ENCODE measurements around the gene SEMA3A. TPM values are rescaled to one million over a fixed set of nuclear protein-coding genes. Genes with fewer than 3 reads are reported as not detected.
A peak's percentile ranks its signal among the peaks of the same experiment; 100 is the strongest.

SEMA3A gene
- total RNA-seq, 1 experiment from 2014 or later: 4.0 TPM

DNA sequence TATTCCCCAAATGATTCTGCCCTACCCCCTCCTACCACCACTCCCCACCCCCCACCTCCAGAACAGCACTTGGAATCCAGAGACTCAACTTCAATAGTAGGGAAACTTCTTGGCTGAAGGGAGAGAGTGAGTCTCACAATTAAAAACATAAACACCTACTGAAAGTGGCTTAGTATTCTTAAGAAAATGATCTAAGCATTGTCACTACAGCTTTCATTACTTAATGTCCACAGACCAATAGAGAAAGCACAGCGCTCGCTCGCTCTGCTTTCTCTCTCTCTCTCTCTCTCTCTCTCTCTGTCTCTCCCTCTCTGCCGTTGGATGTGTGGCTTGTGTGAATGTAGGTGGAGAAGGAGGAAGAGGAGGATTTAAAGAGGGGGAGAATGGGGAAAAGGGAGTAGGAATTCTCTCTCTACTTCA, 1.5 kb upstream of the SEMA3A start:
- peak; percentile 43 for DNase-seq (ENCODE audit: low read depth)

DNA sequence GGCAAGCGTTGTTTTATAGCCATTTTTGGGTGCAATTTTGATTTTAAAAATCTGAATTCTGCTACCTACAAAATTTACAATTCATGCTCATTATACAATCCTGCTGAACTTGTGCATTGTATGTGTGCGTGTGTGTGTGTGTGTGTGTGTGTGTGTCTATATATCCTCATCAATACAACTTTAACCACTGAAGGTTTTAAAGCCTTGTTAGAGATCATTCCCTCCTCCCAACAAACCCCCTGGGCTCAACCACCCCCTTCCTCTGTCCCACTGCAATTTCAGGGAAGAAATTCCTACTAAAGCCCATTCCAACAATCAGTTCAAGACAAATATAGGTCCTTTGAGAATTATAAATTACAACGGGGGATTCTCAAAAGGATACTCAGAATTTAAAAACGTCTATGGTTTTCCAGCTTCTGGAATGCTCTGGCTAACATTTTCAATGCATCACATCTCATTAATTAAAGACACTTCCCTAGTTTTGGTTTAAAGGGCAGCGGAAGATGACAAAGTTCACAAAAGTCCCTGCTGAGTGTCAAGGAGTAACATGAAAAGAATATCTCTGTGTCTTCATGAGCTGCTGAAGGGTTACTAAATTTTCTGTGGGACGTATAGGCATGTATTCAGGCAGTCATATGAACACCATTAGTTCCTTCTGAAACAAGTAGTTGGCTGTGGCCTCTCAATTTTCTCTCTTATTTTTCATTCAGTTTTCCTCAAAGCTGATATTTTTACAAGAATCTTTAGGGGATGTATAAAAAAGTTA, 889 bp upstream of the SEMA3A start:
- no peak for DNase-seq (ENCODE audit: low read depth)

DNA sequence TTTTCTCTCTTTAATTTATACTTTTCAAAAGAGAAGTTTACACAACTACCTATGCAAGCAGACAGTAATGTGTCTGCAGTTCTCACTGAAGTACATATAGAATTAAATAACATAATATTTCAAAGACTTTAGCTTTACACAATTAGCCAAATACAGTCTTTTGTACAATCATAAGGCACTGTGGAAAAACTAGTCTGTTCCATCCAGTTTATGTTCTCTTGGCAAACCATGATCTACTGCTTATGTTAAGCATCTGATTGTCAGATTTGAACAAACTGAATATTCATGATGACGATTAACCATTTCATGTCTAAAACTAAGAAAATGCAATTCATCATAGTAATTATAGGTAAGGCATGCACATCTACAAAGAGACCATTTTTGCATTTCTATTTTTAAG, 842 bp downstream of the SEMA3A start:
- no peak for DNase-seq (ENCODE audit: low read depth)

DNA sequence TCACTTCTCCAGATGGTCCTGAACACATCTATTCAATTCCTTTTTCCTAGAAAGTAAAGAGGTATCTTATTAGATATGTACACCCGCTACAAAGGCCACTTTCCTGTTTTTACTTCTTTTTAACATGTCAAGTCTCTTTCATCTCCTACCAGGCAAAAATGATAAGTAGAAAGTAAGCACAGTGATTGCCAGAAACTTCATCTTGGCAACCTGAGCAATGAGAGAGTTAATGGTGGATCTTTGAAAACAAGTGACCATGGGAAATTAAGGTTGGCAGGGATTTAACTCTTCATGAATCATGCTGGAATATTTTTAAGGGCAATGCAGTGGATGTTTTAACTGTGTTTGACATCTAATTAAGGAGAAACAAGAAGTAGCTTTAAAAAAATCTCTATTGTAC, 2.7 kb downstream of the SEMA3A start:
- no peak for DNase-seq (ENCODE audit: low read depth)

DNA sequence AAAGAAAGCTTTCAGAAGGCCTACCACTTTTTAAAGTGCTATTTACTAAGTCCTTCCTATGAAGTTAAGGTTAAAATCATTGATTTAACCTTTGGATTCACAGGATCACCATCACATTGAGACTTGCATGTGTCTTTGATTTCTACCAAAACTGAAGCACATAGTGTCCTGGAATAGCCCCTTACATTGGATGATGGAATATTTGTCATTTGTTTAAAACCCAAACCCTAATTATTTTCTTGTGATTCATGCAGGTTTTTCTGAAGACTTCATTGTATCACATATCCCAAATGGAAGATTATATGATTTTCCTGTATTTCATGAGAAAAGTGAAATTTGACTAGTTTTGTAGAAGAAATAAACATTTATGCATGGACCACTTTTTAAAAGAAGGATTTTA, 3.3 kb downstream of the SEMA3A start:
- no peak for DNase-seq (ENCODE audit: low read depth)

DNA sequence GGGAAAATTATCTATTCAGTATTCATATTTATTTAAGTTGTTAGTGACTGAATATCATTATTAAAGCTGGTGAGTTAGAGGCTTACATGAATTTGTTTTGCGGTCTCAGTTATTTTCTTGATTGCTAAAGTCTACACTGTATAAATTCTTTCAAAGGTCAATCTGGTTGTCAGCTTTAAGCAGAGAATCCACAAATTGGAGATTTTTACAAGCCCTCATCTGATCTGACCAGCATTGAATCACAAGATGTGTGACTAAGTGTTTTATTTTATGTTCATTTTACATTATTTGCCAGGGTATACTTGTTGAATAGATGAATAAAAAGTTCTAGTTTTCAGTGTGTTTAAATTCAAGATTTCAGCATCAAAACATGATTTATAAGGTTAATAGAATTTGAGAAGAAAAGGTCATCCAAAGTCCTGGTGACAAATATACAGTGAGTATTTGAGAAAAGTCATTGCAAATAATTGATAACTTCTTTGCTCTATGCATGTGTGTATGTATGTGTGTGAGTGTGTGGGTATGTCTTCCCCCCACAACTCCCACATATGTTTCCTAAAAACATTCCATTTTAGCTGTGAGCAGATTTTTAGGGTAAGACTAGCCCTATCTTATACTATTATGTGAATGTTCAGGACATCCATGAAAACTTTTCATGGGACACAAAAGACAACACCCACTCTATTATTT, 4.4 kb downstream of the SEMA3A start:
- no peak for DNase-seq (ENCODE audit: low read depth)

DNA sequence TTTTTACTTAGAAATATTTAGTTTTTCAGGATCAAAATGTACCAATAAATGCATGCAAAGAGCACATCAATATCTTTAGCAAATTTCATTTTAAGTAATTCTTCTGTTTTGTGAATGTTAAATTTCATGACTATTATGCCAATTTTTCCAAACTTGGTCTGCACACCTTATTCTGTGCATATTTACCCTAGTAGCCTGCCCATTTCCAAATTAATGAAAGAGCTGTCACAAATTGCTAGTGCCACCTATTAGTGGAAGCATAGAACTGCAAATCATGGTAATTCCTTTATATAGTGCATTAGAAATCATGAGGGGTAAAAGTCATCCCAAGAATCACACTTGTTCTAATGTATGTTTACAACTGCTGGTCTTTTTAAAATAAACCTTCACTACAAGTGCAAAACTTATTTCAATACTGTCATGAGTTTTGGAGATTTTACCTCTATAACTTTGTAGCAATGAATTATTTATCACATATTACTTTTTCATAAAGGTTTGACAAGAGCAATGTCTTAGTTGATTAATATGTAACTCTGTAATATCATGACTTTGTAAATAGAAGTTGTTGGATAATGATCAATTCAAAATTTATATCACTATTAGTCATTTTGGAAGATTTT, 5.7 kb downstream of the SEMA3A start:
- no peak for DNase-seq (ENCODE audit: low read depth)

DNA sequence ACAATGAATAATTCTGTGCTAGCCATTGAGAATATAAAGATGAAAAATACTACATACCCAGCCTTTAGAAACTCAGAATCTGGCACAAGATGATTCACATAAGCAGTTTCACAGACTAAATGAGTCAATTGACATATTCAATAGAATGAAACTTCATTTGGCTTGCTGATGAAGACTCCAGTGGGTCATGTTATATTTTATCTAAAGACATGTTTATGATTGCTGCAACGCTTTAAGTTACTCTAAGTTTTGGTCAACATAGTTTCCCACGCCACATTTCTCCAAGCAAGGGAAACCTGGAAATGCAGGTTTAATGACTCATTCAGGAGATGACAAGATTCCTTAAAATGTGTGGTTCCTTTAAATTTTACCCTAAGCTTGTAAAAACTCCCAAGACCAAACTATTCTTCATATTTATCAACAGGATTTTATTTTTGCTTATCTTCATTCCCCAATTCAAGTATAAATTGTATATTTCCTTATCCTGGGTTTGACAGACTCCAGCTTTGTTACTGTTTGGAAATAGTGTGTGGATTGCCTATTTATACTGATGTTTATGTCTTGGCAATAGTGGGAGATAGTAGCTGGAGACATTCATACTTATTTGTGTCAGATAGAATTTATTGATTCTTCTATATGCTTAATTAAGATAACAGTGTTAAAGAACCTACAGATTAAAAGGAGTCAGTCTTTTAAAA, 6.6 kb downstream of the SEMA3A start:
- DNase-seq (ENCODE audit: low read depth): peak; percentile 14

DNA sequence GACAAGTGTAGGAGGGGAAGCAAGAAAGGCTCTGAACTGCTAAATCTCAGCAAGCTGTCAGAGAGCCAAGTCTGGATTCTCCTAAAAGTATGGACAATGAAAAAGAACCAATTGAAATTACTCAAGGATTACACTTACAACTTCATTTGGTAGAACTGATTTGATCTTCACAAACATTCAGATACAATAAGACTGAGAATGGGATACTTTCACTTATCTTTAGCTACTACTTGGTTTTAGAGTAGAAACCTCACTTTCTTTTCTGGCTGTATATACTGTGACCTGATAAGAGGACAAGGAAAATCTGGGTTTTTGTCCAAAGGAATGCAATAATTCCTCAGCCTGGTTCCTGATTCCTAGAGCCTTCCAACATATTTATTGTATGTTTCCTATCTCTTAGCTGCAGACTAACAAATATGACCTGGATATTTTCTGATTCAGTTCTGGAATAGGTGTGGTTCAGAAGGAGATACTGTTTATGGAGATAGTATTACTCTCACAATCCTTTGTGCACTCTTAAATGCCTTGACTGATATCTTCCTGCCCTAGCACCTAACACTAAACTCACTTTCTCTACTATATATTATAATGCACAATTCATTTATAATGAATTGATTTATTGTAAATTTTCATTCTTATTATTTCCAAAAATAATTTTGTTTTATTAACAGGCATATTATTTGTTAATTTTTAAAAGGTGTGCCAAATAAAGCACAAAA, 7.3 kb downstream of the SEMA3A start:
- no peak for DNase-seq (ENCODE audit: low read depth)

DNA sequence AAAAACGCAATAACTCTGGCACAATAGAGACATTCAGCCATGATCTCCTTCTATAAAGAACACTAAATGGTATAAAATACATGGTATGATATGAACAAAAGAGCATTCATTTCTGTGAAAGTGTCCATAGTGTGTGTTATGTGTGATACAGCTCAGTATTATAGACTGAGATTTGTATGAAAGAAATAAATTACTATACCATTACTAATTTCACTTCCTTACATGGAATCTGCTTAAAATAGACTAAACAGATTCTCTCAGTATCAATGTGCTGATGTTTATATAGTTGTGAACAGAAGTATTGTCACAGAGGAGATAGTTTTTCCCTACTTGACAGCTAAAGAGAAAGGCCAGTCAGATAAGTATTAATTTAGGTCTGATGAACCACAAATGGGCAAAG, 10.8 kb downstream of the SEMA3A start:
- no peak for DNase-seq (ENCODE audit: low read depth)

DNA sequence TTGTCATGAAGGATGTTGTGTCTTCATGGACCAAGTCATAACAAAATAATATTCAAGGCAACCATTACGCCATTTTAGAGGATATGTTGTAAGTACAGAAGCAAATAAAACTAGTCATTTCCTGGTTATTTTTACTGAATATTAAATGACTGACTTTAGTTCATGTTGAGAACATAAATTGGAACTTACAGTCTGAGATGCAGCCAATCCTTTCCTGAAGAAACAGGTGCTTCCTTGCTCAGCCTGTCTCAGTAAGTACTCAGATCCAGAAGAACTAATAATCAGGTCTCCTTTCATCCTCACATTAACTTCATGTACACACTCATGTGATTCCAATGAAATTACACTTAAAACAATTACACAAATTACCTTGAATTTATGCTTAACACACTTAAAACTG, 12.3 kb downstream of the SEMA3A start:
- DNase-seq (ENCODE audit: low read depth): no peak

DNA sequence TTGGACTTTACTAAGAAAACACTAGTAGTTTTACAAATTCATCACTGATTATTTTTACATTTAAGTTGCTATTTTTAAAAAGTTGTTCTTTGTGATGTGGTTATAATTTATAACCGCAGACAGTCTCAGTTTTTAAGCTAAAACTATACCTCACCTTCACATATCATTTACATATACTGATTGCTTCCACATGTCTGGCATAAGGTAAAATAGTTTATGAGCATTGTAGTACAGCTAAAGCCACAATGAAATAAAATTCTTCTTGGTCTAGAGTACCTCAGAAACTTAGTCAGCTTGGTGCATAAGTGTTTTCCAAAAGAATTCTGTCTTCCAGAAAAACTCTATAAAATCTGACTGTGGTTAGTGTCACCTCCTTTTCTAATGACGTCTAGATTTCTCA, 13.0 kb downstream of the SEMA3A start:
- DNase-seq (ENCODE audit: low read depth): no peak

DNA sequence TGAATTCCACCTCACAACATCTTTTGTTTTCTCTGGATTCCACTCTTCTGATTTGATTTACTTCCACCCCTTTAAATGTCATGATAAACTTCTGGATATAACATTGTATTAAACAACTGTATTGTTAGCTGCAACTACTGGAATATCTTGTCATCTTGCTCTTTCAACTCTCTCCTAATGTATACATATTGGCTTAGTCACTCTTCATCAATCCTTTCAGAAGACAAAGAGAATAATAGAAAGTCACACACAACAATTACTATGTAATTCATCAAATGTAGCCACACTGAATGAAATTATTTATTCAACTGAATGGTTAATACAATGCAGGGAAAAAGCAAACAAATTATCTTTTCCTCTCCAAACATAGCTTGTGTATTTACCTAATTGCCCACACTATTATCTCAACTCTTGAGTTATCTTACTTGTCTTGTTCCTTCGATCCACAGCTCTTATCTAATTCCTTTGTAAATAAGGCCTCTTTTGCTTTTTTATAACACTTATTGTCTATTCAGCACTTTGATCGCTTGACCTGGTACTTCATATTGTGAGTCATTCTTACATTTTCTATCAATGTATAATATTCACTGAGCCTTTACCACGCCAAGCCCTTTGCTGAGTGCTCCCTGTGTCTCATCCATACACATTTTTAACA, 16.7 kb downstream of the SEMA3A start:
- DNase-seq (ENCODE audit: low read depth): no peak

DNA sequence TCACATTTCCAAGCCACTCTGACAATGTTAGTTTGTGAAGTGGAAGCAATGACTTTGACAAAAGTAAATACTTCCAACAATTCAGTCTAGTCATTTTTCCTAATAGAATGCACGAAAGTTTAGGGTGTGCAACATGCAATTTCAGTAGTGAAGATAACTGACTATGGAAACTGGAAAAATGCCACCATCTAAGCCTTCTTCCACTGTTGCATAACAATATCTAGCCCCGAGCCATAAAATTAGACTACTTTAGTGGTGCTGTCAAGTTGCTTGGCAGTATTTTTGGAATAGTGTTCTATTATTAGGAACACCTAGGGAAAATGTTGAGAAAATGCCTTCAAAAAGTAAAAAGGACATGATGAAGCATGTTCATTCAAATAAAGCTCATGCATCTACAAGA, 17.9 kb downstream of the SEMA3A start:
- peak; percentile 45 for DNase-seq (ENCODE audit: low read depth)

DNA sequence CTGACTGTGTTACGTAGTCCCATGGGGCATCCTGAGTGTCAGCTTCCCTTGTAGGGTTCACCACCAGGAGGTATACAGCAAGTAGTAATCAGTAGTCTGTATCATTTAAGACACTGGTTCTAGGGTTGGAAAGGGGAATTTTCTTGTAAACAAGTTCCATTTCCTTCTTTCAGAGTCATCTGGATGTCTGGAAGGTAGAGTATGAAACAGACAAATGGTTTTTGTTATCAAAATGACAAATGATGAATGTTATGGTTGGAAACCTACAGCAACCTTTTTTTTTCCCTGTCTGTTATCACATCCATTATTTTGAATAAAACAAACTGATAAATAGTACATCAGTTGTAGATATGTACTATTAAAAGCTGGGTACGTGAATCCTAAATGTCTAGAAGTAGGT, 19.1 kb downstream of the SEMA3A start:
- DNase-seq (ENCODE audit: low read depth): no peak

DNA sequence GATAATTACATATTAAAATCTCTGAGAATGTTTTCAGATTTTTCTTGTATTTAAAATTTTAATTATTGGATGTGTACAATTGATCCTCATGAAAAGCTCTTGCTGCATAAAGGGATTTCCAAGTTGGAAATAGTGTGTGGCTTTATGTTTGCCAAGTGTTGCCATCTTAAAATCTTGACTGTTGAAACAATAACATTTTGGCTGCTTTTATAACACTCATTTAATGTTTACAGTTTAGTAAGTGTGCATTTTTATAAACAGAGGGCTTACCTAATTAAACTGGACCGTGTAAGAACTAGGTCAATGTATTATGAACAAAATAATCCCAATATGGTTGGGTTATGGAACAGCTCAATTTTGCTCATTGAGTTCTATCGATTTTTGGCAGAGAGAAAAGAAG, 23.9 kb downstream of the SEMA3A start:
- DNase-seq (ENCODE audit: low read depth): no peak

DNA sequence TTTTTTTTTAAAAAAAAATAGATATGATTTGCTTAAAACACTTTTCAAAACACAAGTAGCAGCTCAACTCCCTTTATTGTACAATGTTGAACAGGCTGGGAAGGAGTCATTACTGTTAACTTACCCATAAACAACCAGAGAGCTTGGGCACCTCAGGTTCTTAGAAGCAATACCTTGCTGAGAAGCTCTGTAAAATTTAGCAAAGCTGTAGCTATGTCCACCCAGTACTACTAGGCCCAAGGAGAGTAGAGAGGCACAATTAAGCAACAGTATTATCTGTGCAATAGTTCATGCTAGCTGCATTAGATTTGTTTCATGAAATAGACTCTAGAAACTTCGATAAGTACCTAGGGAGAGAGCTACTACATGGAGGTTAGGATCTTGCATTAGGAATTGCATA, 32.0 kb downstream of the SEMA3A start:
- DNase-seq (ENCODE audit: low read depth): no peak

DNA sequence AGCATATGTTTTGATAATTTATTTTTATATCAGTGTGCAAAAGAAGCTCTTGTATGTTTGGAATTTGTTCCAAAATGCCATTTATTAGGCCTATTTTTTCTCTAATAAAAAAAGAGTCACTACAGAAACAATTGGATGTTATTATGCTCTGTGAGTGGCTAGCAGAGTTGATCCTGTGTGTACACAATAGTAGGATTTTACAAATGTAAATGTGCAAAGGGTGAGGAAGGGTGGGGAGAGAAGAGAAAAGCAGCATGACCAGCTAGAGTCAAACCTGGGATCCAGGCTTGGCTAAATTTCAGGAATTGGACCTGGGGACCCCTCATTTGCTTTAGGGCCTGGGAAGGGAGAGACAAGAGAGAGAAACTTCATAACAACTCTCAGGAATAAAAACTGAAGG, 32.5 kb downstream of the SEMA3A start:
- DNase-seq (ENCODE audit: low read depth): no peak

DNA sequence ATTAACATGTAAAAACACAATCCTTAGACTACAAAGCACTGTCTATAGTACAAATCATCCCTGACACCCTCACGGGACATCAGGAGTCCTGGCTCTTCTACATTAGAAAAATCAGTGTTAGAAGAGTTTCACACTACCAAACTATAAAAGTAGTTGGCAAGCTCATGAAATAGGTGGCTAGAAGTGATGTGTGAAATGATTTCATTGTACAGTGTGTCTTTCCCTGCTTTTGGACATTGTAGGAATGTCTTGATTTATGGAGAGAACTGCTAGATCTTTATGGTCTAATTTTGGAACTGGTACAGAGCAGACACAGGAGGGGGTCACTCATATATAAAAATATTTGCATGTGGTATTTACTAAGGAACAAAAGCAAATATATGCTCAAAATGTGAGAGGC, 33.2 kb downstream of the SEMA3A start:
- DNase-seq (ENCODE audit: low read depth): no peak

DNA sequence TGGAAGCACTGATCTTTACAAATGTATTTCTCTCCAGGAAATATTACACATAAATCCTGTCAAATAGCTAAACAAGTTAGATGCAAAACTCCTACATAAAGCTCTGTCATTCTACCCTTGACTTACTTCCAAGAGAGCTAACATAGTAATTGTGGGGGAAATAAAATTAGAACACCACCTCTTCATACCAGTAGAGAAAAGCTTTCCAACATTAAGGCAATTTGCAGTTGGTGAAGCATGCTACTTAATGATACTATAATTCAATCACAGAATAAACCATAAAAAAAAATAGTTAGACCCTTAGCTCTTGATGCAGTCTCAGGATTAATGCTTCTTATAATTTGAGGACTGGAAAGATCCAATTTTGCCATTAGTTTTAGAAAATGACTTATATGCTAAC, 35.2 kb downstream of the SEMA3A start:
- no peak for DNase-seq (ENCODE audit: low read depth)

DNA sequence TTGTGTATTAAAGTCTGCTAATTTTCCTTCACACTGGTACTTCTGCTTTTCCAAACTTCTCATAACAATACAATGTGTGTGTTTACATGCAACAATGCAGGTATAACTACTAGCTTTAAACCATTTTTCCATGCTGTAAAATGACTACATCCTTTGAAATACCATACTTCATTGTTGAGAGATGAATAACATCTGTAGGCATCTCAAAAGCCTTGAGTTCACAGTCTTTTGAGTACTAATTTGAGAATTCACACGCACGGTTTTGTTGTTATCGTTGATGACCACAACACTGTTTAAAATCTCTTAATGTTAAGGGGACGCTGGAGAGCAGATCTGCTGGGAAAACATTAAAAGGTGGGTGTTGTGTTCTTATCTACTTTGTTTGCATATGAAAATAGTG, 37.4 kb downstream of the SEMA3A start:
- no peak for DNase-seq (ENCODE audit: low read depth)

All from RPMI7951 (cell line).